Left cardiac atrium (tissue), 4 donors: ENCODE results near the gene CANT1. TPM values are rescaled to one million over a fixed set of nuclear protein-coding genes. Genes with fewer than 3 reads are reported as not detected.
A peak's percentile ranks its signal among the peaks of the same experiment; 100 is the strongest.
"Not testable (repeated sequence)": the region's sequence is repeated elsewhere in the genome, so short reads cannot be mapped to it uniquely, and the experiment has no call there.

ENCODE experiments used
- ATAC-seq, 2 donors: fragments of 200-7000 bp; cut with Tn5 transposase; one replicate each; pipeline ENCODE4 v1.9.1; 2020; ENCODE audit warnings: mild to moderate bottlenecking in 2 of 2, moderate library complexity in 2 of 2
- DNase-seq: peaks from one replicate; pipeline ENCODE4 v3.0.0-alpha.2; 2020
- intact Hi-C, 2 donors: fragments of 100-400 bp; cut with DNase I; formaldehyde crosslinking; loops; one replicate each; pipeline versions ENCODE4 v1.14.1 to v1.15.1; 2022 to 2023
- total RNA-seq, 2 donors: library from RNA; stranded (reverse); fragmentation: NEBNext Ultra II Directional; extraction: Animal tissue kit (Norgen Biotek cat#: 25700); gene quantifications; one replicate each; pipeline ENCODE4 v1.2.1, GENCODE V29; 2021
- donor health status: DM: no; HTN: yes; CAD: no.
- donor health status: DM: no; HTN: yes; CAD: no; lungs with severe emphysema.
- donor health status: DM: yes; HTN: yes; CAD: no.
- donor health status: Dilated cardiomyopathy.

Gene CANT1
- total RNA-seq, 2 donors from 2014 or later, result 30.5 to 33.3 TPM

DNA sequence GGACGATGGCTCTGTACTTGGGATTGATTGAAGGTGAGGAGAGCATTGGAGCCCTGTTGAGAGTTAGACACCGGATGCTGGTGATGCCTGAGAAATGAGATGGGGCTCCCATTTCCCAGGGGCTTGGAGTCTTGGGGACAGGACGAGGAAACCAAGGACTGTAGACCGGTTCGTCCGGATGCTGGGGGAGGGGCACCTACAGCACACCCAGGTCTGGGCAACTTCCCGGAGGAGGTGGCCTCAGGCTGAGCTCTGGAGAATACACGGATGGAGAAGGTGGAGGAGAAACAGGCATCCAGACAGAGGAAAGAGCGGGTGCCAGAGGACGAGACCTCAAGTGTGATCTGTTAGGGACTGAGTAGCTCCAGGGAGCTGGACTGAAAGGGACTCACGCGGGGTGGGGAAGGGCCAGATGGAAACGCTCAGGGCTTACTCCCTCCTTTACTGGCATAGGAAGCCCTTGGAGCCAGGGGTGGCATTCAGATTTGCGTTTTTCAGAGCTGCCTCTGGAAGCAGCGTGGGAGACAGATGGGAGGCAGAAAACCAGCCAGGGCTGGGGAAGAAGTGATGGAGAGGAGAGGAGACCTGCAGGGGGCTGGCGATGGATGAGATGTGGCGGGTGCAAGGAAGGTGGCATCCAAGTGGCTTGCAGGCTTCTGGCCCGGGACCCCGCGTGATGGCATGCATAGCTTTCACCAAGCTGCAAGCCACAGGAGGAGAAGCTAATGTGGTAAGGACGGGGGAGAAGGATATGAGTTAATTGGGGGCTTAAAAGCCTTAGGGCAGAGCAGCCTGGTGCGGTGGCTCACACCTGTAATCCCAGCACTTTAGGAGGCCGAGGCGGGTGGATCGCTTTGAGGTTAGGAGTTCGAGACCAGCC, 22.7 kb upstream of the CANT1 start:
- DNase-seq (no peak), ATAC-seq (no peak)
- intact Hi-C loops, result no loop called here

- intact Hi-C loops, ATAC-seq, DNase-seq: not testable (repeated sequence)
Observed at GRCh38 chr17:79030636-79031035, 21.1 kb upstream of the CANT1 start.

DNA sequence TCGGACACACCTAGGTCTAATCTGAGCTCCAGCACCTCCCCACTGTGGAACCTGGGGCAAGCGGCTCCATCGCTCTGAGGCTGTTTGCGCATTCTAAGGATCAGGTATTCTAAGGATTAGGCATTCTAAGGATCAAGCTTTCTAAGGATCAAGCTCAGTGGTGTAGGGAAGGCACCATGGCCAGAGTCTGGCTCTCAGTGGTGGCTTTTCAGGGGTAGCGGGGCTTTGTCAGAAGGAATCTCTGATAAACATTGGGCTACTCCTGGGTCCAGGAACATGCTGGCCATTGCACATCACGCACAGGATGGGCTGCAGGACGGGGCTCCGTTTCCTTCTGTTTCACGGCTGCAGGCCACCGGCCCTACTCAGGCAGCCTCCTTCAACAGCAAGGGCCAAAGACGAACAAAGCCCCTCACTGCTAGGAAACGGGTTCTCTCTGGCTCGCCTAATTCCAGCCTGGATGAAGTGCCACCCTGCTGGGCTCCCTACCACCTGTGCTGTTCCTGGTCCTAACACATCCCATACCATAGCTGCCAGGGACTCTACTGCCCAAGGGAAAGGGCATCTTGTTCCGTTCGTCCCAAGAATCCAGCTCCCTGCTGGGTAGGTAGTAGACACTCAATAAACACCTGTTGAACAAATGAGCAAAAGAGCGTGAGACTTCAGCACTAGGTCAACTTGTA, 19.9 kb upstream of the CANT1 start:
- DNase-seq, result no peak
- intact Hi-C loops, result no loop called here
- no peak for ATAC-seq

DNA sequence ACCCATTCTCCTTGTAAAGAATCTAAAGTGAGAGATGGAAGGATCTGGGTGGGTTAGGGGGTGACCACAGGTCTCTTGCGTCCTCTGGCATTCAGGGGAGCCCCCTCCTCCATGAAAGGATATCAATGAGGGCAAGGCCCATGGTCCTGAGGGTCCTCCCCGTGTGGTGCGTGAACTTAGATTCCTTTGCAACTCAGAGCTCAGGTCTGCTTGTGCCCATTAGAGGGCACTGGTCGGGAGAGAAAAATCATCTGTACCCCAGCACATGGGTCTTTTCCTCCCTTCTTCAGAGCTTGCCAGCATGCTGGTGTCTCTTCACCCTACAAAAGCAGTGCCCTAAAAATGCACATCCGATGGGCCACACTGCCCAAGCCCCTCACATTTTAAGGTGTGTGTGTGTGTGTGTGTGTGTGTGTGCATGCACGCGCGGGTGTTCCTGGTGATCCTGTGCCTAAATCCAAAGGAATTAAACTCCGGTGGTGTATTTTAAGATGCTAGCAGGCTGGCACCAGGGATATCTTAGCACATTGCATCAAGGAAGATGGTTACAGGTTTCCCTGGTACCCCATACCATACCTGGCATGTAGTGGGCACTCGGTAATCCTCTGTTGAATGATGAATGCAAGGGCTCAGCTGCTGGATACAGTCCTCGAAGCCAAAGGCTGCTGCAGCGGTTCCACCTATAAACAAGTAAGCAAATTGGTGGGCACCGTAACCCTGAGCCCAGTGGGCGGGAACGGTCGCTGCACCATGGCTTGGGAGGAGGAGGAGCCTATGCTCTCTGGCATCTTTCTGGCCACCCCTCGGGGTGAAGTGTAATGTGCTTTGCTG, 19.1 kb upstream of the CANT1 start:
- intact Hi-C loops, result no loop called here
- DNase-seq (no peak), ATAC-seq (no peak)

DNA sequence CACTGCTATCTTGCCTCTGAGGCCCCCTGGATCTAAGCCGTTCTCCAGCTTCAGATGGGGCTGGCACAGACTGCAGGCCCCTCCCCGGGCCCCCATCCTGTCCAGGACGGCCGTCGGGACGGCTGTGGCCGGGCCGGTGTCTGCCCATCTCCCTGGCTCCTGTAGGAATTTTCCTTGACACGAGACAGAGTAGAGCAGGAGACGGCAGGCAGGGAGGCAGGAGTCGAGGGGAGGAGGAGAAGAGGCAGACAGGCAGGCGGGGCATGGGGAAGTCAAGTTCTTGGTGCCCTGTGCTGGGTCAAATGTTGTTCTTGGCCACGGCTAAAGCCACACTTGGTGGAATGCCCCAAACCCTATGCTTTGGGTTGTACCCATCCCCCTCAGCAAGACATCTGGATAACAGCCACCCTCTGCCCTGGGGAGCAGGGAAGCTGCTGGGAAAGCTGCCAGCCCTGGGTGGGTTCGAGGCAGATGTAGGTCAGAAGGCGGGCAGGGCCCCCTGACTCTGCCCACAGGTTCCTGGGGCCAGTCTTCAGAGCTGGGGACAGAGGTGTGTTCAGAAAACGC, 18.4 kb upstream of the CANT1 start:
- intact Hi-C loops, result no loop called here
- ATAC-seq (peak; percentile 22 to 29), DNase-seq (peak; percentile 68)

GRCh38 chr17:79027274-79027924, 17.8 kb upstream of the CANT1 start:
- peak; percentile 10 to 12 for ATAC-seq
- intact Hi-C loops, result no loop called here
- DNase-seq, result no peak

DNA sequence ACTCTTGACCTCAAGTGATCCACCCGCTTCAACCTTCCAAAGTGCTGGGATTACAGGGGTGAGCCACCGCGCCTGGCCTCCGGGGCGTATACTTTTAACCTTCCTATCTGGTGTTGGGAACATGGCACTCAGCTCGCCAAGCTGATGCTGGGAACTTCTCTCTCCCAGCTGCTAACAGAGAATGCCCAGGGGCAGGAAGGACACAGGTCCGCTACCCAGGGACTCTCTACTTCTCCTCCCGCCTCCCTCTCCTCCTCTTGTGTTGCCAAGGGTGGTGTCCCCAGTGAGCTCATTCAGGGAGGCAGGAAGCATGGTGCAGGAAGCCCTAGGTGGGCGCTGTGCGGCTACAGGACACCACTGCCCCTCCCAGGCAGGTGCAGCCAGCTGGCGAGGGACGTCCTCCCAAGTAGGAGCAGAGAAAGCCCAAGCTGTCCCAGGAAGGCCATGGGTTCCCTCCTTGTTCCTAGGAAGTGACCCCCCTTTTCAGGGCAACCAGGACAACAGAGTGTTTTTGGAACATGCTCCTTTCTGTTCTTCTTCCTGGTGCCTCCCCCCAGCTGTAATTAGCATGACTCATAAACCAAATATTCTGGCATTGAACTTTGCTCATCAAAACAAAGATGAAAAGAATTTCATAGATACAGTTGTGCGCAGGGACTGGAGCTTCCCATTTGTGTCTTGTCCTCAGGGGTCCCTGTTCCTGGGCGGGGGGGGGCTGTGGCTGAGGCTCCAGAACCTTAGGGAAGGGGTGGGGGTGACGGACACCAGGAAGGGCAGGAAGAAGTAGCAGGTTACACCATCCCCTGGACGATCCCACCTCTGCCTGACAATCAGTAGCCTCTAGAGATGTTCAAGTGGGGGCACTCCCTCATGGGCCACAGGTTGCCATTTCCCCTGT, 17.1 kb upstream of the CANT1 start:
- intact Hi-C loops, result no loop called here
- DNase-seq, result peak; percentile 70
- peak in 1 of 2 donors; percentile 18 for ATAC-seq

DNA sequence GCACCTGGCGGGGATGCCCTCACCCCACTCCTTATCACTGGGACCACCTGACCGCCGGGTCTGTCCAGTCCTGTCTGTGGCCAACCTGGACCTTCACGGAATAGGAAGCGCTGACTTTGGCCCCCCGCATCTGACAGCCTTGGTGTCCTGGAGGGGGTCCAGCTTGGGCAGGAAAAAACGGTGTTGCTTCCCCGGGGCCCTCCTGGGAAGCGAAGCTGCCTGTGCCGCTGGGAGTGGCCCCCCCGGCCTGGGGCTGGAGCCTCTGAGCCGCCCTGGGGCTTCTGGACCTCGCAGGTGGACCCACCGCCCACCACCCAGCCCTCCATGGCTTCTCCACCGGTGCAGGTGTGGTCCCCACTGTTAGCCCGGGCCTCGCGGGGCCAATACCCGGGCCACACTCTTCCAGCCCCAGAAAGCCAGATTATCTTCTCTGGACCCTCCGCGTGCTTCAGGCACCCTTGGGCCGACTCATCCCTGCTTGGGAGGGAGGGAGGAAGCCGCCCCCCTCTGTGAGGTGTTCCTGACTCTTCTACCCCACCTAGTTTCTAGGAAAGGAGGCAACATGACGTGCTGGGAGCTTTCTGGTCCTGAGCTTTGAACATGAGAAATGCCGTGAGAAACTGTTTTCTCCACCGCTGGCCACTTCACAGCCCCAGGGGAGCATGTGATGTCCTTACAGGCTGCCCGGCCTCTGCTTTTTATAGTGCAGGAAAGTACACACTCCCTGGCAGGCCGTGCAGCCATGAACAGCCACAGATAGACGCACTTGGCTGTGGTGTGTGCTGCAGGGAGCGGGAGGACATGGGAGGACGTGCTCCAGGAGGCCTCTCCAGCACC, 15.6 kb upstream of the CANT1 start:
- intact Hi-C loops, result no loop called here
- ATAC-seq (peak; percentile 17 to 45), DNase-seq (peak; percentile 73)

GRCh38 chr17:79023886-79024771, 14.6 kb upstream of the CANT1 start, which contains the start of gene C1QTNF1:
Gene C1QTNF1 (plus strand): TSS chr17:79024169. CDS start chr17:79043969, 19,800 bp downstream.
- ATAC-seq, result peak; percentile 20 to 41
- peak; percentile 84 for DNase-seq
- intact Hi-C loops, result no loop called here

DNA sequence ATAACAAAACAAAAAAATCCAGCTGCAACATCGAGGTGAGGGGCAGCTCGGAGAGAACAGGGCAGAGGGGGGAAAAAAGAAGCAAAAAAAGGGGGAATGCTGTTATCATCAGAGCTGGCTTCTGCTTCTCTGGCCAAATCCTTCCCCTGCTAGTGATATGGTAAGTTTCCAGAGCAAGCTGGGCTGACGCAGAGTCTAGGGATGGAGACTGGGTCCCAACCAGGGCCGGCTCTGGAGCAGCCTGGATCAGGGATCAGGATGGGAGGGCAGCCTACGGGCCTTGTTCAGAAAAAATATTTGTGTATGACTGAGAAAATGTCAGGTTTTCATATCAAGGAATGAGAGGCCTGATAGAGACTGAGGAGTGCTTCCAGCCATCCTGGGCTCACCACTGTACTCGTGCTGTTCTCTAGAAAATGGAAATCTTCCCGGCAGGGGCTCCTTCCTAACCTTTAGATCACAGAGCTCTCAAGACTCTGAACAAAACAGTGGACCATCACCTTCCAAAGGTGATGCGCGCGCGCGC, 13.7 kb upstream of the CANT1 start:
- intact Hi-C loops, result no loop called here
- DNase-seq (peak; percentile 71), ATAC-seq (peak; percentile 12 to 13)

DNA sequence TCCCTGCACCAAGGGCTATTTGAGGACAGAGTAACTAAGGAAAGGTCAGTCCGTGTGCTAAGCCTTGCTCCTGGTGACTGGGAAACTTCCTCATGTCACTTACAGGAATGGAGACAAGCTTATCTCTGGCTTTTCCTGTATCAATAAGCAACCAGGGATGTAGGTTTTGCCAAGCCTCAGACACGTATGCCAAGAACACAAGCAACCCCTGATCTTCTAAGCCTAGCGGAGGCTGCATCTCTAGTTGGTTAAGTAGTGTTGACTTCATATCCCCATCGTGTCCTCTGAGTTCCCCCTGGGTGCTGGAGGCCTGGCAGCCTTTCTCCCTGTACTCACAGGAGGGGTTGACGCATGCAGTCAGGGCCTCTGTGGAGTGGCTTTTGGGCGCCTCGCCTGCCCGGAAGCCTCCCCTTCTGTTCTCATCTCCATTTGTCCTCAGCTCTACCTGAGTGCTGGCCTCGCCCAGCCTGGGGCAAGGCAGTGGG, 13.0 kb upstream of the CANT1 start:
- ATAC-seq (peak; percentile 39 to 42), DNase-seq (peak; percentile 88)
- intact Hi-C loops, result no loop called here

DNA sequence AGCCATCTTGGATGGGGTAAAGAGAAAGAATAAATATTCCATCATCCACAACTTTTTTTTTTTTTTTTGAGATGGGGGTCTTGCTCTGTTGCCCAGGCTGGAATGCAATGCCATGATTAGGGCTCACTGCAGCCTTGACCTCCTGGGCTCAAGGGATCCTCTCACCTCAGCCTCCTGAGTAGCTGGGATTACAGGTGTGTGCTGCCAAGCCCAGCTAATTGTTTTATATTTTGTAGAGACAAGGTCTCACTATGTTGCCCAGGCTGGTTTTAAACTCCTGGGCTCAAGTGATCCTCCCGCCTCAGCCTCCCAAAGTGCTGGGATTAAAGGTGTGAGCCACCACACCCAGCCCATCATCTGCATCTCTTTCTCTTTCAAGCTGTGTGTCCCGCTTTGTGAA, 12.4 kb upstream of the CANT1 start:
- intact Hi-C loops, ATAC-seq, DNase-seq: not testable (repeated sequence)

DNA sequence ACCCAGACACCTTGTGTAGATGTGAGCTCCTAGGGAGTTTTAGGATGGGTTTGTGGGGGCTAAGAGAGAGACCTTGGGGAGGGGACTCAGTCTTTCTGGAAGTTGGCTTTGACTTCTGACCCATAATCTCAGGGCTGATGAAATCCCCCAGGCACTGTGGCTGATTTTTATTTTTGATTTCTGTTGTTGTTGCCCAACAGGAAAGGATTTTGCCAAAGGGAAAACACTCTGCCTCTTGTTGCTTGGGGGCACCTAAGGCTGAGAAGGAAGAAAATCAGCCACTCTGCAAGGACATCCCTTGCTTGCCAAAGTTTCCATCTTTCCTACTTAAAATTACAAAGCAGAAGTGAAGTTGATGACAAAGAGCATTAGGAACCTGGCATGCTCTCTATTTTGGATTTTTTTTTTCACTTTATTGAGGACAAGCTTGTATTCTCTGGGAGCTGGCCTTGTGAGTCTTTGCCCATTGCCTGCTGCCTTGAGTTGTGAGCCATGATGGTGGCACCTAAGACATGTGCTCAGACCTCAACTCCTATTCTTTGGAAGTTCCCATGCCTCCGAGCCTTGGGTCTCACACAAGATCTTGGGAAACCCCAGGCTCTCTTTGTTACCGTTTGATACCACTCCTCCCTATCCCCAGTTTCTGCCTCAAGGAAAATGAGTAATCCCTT, 11.2 kb upstream of the CANT1 start:
- intact Hi-C loops, result no loop called here
- DNase-seq, result peak; percentile 33
- no peak for ATAC-seq

- intact Hi-C loops, result loop anchor here in 1 of 2 donors (10.0 kb wide), 1 partner anchor 375 kb away; no protein-coding TSS in a partner anchor
- DNase-seq (peak; percentile 86), ATAC-seq (peak; percentile 29 to 56)
Observed at GRCh38 chr17:79019632-79020584, 10.3 kb upstream of the CANT1 start.
